Measurements from ENCODE around the gene AHI1.

The AHI1 gene

DNA sequence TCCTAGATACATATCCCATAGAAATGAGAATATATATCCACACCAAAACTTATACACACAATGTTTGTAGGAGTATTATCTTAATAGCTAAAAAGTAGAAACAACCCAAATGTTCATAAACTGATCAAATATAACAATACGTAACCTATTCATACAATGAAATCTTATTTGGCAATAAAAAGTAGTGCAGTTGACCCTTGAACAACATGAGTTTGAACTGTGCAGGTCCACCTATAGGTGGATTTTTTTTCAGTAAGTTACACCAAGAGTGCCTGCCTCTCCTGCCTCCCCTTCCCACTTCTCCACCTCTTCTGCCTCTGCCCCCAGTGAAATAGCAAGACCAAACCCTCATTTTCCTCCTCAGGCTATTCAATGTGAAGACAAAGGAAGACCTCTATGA lies 95.2 kb downstream of the AHI1 start:
- ChIA-PET CTCF (no interaction called here), POLR2A (no interaction called here)
- DNase-seq (ENCODE audit: extremely low spot score) = no peak
- TF ChIP-seq CTCF (IDR thresholded peaks at IDR 0.05; ENCODE audit: control extremely low read depth, extremely low read depth, low read depth, missing control alignments) = no peak

- no peak for TF ChIP-seq CTCF (IDR thresholded peaks at IDR 0.05; ENCODE audit: control extremely low read depth, extremely low read depth, low read depth, missing control alignments)
- CTCF ChIA-PET = interaction anchor here (1.0 to 1.2 kb wide), 2 partner anchors 9 to 12 kb away, joined by 3 read pairs; no protein-coding TSS in a partner anchor
- POLR2A ChIA-PET = interaction anchor here (0.7 kb wide), 1 partner anchor 129 kb away, joined by 9 read pairs; no protein-coding TSS in a partner anchor
- DNase-seq (ENCODE audit: extremely low spot score) = no peak
These were observed 100.2 kb downstream of the AHI1 start for GRCh38 chr6:135397172-135397952.

- ChIA-PET POLR2A (interaction anchor here (0.5 kb wide), 1 partner anchor 11 kb away, joined by 3 read pairs; no protein-coding TSS in a partner anchor), CTCF (no interaction called here)
- TF ChIP-seq CTCF (IDR thresholded peaks at IDR 0.05; ENCODE audit: control extremely low read depth, extremely low read depth, low read depth, missing control alignments) = no peak
These were observed 102.4 kb downstream of the AHI1 start for GRCh38 chr6:135395136-135395535.

GRCh38 chr6:135393289-135393688 lies 104.3 kb downstream of the AHI1 start:
- TF ChIP-seq CTCF (IDR thresholded peaks at IDR 0.05; ENCODE audit: control extremely low read depth, extremely low read depth, low read depth, missing control alignments) = no peak
- no peak for DNase-seq (ENCODE audit: extremely low spot score)
- ChIA-PET CTCF (interaction anchor here (0.9 kb wide), 1 partner anchor 9 kb away, joined by 3 read pairs; no protein-coding TSS in a partner anchor), POLR2A (no interaction called here)

More at GRCh38 chr6:135395136-135395535, 102.4 kb downstream of the AHI1 start:
- DNase-seq (ENCODE audit: extremely low spot score) = no peak

DNA sequence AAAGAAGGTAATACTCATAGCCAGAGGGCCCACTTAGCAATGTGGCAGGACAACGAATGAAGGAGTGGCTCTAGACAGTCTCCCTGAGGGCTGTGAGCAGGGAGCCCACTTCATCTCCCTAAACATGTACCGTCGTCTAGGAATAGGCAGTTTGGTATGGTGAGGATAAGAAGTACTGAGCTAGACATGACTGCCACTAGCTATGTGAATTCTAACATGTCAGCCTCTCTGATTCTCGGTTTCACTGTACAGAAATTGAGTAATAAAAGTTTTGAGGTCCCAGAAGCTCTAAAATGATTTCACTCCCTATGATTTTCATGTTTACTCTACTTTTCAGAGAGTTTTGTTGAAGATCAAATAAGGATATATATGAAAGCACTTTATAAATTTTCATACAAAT lies 107.1 kb downstream of the AHI1 start:
- POLR2A ChIA-PET = no interaction called here
- DNase-seq (ENCODE audit: extremely low spot score) = no peak

GRCh38 chr6:135385299-135385698 lies 112.2 kb downstream of the AHI1 start:
- TF ChIP-seq CTCF (IDR thresholded peaks at IDR 0.05; ENCODE audit: control extremely low read depth, extremely low read depth, low read depth, missing control alignments) = no peak
- ChIA-PET POLR2A (no interaction called here), CTCF (interaction anchor here (1.0 kb wide), 1 partner anchor 12 kb away, joined by 3 read pairs; no protein-coding TSS in a partner anchor)
- no peak for DNase-seq (ENCODE audit: extremely low spot score)

More for the DNA sequence above, 107.1 kb downstream of the AHI1 start:
- TF ChIP-seq CTCF (IDR thresholded peaks at IDR 0.05; ENCODE audit: control extremely low read depth, extremely low read depth, low read depth, missing control alignments) = no peak
- CTCF ChIA-PET = interaction anchor here (0.9 to 1.6 kb wide), 2 partner anchors 9 to 10 kb away, joined by 3 to 4 read pairs; no protein-coding TSS in a partner anchor
